Activated CD4-positive, CD25-positive, alpha-beta regulatory T cell treated with anti-CD3 and anti-CD28 coated beads, Interleukin-2, amount 50 U/mL, for 72 hours (primary cell): ENCODE results near the gene KRTAP10-6.
"Not testable (repeated sequence)": the region's sequence is repeated elsewhere in the genome, so short reads cannot be mapped to it uniquely, and the experiment has no call there.

ENCODE experiments used
- DNase-seq: peaks from one replicate; pipeline ENCODE4 v3.0.0; 2021

The KRTAP10-6 gene

DNA sequence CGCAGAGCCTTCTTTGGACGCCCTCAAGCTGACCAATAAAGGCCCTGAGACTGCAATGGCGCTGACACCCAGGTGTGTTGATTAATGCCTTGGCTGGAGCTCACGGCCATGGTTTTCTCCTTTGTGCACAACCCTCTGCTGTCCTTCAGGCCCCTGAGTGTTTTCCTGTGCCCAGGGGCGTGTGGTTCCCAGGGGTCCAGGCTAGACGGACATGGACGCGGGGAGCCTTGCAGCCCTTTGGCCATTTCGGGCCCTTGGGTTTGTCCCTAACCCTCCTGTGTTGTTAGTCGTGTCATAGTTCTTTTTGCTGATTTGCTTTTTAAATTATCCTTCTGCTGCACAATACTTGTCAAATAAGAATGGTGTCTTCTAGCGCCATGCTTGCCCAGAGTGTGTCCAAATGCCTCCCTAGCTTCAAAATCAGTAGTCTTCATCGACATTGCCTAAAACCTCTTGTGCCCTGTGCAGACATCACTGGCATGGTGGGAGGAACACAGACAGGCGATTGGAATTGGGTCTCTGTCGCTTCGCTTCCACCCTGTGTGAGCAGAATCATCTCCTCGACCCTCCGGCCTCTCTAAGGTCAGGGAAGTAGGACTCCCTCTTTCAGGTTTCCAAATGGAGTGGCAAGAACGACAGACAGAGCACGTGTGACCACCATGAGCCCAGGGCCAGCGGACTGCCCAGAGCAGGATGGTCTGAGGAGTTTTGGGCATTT lies 16.8 kb downstream of the KRTAP10-6 start:
- DNase-seq, result no peak

- no peak for DNase-seq
Observed at GRCh38 chr21:44574457-44575306, 17.6 kb downstream of the KRTAP10-6 start.

DNA sequence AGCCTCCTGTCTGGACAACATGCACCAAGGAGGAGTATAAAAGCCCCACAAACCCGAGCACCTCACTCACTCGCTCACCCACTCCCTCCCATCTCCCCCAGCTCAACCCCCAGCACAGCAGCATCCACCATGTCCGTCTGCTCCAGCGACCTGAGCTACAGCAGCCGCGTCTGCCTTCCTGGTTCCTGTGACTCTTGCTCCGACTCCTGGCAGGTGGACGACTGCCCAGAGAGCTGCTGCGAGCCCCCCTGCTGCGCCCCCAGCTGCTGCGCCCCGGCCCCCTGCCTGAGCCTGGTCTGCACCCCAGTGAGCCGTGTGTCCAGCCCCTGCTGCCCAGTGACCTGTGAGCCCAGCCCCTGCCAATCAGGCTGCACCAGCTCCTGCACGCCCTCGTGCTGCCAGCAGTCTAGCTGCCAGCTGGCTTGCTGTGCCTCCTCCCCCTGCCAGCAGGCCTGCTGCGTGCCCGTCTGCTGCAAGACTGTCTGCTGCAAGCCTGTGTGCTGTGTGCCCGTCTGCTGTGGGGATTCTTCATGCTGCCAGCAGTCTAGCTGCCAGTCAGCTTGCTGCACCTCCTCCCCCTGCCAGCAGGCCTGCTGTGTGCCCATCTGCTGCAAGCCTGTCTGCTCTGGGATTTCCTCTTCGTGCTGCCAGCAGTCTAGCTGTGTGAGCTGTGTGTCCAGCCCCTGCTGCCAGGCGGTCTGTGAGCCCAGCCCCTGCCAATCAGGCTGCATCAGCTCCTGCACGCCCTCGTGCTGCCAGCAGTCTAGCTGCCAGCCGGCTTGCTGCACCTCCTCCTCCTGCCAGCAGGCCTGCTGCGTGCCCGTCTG lies 18.5 kb downstream of the KRTAP10-6 start, which contains the start of gene KRTAP10-4:
Gene KRTAP10-4 (plus strand): TSS at position 100 of the 827 bp plus-strand sequence. CDS start 30 bp downstream, at position 130.
- DNase-seq, result not testable (repeated sequence)

DNA sequence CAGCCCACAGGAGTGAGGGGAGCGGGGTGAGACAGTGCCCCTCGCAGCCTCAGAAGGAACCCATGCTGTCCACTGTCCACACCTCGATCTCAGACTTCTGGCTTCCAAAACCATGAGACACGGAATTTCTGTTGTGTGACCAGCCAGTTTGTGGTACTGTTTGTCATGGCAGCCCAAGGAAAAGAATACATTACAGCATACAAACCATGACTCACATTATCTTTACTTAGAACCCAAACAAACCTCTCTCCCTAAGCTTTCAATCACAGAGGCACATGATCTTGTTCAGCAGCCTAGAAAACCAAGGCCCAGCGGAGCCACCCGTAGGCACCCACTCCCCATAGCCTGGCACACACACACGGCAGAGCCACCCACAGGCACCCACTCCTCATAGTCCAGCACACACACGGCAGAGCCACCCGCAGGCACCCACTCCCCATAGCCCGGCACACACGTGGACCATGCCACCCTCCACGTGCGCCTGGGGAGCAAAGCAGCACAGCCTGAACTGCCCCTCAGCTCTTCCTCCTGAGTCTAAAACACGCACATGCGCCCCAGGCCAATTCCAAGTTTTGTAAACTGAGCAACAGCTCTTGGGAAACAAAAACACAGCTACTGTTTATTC lies 19.2 kb downstream of the KRTAP10-6 start:
- no peak for DNase-seq

DNA sequence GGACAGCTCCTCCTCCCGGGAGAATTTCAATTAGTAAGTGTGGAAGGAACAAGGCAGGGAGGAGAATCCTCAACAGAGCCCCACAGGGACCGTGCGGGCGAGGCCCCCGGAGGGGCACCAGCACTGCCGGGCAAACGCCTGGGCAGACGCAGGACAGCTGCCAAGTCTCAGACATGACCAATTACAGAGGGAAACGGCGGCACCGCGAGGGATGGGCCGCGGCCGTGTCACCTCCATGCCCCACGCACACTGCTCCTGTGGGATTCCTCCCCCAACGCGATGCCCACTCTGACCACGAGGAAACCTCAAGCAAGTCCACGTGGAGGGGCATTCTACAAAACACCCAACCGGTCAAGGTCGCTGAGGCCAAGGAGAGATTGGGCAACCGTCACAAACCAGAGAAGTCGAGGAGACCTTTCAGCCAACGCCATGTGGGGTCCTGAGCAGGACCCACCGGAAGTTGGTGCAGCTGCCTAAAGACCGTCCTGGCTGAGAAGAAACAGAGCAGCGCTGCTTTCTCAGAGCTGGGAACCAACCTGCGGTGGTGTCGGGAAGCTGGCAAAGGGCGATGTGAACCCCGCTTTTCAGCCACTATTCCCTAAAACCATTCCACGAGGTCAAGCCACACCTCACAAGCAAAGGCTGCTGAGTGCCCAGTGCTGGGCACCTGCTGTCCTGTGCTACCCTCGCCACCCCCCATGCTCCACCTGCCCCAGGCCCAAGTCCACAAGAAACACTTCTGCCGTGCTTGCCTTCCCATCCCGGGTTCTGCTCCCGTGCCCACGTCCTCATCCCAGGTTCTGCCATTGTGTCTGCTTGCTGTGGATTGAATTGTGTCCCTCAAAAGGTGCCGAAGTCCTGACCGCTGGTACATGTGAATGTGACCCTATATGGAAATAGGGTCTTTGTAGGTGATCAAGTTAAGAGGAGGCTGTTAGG lies 20.2 kb downstream of the KRTAP10-6 start:
- no peak for DNase-seq

- no peak for DNase-seq
Observed at GRCh38 chr21:44571296-44571695, 21.0 kb downstream of the KRTAP10-6 start.

- no peak for DNase-seq
Observed at GRCh38 chr21:44569861-44570517, 22.3 kb downstream of the KRTAP10-6 start.

- no peak for DNase-seq
Observed at GRCh38 chr21:44568667-44569556, 23.4 kb downstream of the KRTAP10-6 start.

- DNase-seq, result no peak
Observed at GRCh38 chr21:44568261-44568660, 24.0 kb downstream of the KRTAP10-6 start.

DNA sequence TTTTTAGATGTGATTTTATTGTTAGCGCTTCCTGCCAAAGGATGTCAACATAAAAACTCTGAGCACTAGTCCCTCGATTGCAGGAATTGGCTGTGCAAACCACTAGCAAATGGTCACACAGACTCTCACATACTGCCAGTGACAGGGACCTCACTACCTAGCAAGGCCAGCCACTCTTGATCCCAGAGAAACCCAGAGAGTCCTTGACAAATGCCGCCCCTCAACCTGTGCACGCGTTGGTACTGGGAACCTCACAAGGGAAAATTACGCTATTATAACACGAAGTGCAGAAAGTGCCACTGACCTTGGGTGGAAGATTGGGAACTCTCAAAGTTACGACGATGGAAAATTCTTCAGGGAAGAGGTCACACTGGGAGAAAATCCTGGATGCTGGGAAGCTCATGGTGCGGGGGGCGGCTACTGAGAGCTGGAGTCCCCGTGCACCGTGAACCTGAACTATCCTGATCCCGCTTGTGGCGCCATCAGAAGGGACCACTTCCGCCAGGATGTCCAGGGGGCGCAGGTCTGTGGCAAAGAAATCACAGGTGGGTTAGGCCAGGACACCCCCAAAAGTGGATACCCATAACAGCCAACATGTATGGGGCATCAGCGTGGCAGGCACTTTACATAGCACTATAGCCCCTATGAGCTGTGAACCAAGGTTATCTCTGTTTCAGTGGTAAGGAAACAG lies 24.7 kb downstream of the KRTAP10-6 start:
- DNase-seq, result no peak

- no peak for DNase-seq
Observed at GRCh38 chr21:44566403-44566802, 25.9 kb downstream of the KRTAP10-6 start.

DNA sequence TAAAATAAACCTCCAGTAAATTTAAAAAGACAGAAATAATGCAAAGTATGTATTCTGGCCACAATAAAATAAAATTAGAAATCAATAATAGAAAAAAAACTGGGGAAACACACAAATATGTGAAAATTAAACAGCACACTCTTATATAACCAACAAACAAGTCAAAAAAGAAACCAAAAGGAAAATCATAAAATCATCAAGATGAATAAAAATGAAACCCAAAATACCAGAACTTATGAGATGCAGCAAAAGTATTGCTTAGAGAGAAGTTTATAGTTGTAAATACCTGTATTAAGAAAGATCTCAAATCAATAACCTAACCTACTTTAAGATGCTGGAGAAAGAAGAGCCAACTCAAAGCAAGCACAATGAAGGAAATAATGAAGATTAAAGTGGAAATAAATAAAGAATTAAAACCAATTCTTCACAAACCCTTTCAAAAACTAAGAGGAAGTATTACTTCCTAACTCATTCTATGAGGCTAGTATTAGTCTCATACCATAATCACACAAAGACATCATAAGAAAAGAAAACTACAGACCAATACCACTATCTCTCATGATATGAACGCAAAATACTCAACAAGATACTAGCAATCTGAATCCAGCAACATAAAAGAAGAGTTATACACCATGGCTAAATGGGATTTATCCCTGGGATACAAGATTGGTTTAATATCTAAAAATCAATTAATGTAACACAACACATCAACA lies 27.3 kb downstream of the KRTAP10-6 start:
- no peak for DNase-seq

DNA sequence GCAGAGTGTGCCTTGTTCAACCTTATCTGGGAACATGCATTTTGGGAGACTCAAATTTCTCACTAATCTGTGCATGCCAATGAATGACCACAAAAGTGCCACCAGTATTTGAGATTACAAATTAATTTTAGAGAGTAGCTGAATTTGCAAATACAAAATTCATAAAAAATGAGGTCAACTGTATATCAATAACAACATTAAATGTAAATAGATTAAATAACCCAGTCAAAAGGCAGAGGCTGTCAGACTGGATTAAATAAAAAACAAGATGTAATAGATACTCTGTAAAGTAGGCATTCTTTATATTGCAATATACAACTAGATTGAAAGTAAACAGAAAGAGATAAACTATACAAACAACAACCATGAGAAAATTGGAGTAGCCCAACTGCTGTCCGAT lies 28.2 kb downstream of the KRTAP10-6 start:
- no peak for DNase-seq

GRCh38 chr21:44558695-44559094 lies 33.6 kb downstream of the KRTAP10-6 start, which contains the start of gene KRTAP10-3:
Gene KRTAP10-3, minus strand, starts transcription at chr21:44558795. Its CDS starts 80 bp downstream, at chr21:44558715.
- no peak for DNase-seq

GRCh38 chr21:44558329-44558675 lies 34.0 kb downstream of the KRTAP10-6 start:
- DNase-seq, result not testable (repeated sequence)

DNA sequence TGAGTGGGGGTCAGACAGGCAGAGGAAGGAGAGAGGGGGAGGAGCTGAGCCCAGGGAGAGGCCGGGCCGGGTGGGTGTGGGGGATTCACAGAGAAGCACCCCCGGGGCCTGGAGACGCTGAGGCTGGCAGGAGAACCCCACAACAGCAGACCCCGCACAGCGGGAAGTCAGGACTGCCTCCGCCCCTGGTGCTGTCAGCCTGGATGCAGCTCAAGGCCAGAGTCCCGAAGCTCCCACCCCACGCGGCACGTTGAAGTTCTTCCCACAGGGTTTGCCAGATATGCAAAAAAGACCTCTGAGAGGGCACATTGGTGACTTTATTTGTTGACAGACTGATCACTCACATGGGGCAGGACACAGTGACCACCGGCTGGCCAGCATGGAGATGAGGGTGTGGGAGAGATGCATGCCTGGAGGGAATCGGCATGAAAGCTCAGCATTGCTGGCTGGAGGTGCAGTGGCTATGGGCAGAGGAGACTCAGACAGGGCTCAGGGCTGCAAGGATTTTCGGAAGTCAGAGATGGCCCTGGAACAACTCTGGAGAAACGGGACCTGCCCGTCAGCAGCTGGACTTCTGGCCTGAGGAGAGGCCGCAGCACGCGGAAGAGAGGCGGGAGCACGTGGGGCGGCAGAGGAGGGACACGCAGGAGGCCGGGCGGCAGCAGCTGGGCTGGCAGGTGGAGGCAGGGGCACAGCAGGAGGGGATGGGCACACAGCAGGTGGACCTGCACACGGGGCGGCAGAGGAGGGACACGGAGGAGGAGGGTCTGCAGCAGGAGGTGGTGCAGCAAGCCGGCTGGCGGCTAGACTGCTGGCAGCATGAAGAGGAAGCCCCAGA lies 34.6 kb downstream of the KRTAP10-6 start:
- peak; percentile 21 for DNase-seq

DNA sequence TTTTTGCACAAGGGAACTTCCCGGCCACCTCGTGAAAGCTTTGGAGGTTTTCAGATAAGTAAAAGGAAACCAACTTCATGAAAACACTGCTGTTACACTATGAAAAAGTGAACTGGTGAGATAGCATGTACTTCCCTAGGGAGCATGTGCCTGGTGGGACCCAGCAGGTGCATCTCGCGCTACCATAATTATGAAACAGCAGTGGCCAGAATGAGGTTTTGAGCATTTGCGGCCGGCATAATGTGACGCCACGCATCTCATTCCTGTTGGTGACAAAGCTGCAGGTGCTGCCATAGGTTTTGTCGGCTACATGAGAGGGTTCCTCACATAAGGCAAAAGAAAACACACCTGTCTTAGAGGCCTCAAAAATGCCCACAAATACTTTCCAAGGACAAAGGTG lies 35.4 kb downstream of the KRTAP10-6 start:
- DNase-seq, result no peak
